GM03348 (cell line): Measurements from ENCODE around the gene CELSR3.

Source experiments
- DNase-seq: peaks from one replicate; pipeline ENCODE4 v3.0.0; 2012; ENCODE audit warnings: low spot score

The CELSR3 gene

GRCh38 chr3:48685603-48686511 lies 23.2 kb upstream of the CELSR3 start, which contains the start of gene NCKIPSD:
Gene NCKIPSD (minus strand): TSS chr3:48685915. CDS start chr3:48685807, 108 bp downstream.
- peak; percentile 98 for DNase-seq

DNA sequence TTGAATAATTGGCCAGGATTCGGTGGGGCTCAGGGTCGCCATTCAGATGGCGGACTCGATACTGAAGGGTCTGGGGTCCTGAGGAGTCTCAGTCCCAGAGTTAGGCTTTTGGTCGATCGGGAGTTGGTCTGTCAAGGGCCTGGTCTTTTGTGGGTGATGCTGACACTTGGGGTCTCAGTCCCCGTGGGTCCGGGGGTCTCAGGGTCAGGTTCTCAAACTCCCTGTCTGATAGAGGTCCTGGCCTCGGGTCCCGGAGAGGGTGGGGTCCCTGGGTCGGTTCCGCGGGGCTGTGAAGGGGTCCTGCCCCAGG lies 22.6 kb upstream of the CELSR3 start:
- no peak for DNase-seq

DNA sequence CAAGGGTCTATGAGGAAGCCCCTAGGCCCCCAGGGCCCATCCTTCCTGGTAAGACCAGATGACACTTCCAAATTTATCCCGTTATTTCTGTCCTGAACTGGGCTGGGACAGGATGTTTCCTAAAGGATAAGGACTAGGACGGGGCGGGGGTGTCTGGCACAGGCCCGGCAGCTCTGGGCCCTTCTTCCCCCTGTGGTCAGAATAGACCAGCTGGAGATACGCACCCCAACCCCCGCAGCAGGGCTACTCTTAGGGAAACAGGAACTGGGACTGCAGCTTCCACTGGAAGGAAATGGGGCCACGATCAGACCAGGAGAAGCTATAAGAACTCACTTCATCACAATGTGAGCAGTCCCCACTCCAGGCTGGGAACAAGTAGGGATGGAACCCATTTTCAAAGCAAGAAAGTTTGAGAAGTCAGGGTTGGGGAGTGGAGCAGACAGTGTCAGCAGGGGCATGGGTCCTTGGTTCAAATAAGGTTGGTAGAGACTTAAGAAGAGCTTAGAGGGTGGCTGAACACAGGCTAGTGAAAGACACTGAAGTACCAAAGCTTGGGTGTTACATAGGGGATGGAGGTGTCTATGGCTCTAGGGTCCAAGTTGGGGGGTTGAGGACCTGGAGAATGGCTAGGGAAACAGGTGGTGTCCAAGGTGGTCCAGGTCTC lies 21.9 kb upstream of the CELSR3 start:
- peak; percentile 42 for DNase-seq

GRCh38 chr3:48684054-48684349 lies 21.3 kb upstream of the CELSR3 start:
- DNase-seq, result no peak

DNA sequence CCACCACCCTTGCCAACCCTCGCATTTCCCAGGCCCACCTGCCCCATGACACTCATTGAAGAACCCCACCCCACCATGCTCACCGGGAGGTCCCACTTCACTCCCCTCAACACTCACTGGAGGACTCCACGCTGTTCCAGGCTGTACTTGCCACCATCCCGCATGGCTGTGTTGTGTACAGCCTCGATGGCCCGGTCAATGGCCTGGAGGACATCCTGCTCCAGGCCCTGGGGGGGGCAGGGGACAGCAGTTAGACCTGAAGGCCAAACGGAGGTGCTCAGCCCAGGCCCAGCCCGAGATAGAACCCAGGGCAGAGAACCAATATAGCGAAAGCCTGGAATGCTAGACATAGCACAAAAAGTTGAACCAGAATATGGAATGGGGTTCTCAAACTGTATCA lies 20.1 kb upstream of the CELSR3 start:
- DNase-seq, result no peak

DNA sequence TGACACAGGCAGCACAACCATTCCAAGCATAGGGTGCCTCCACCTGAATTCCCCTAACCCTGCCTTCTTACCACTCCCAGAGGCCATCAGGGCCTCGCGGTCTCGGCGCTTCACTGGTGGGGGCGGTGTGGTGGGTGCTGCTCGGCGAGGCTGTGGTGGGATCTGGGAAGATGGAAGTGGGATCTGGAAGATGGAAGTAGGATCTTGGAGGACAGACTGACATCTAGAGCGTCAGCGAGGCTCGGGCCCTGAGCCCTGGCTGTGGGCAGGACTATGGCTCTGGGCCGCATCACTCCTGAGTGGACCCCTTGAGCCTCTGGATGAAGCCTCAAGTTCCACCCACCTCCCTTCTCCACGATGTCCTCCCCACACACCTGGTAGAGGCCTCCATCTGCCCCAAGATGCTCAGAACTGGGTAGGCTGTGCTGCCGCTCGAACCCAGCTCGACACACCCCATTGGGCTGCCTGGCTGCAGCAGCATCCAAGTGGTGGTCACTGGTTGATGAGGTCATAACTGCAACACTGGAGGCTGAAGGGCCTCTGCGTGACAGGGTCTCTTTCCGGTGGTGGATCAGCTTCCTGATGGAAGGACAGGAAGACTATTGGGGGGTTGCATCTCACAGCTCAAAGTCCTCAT lies 19.4 kb upstream of the CELSR3 start:
- DNase-seq, result no peak

DNA sequence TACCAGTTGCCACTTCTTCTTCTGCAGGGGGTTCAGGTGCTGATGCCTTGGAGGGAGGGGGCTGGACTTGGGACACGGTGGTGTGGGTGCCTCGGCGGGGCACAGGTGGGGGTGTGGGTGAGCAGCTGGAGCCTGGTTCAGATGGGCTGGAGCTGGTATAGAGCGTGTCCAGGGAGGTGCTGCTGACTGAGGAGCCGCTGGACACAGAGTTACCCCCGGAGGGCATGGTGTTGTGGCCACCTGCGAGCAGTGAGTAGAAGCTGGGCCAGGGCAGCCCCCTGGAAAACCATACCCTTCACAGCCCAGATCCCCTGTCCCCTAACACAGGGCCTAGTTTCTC lies 18.8 kb upstream of the CELSR3 start:
- DNase-seq, result no peak

DNA sequence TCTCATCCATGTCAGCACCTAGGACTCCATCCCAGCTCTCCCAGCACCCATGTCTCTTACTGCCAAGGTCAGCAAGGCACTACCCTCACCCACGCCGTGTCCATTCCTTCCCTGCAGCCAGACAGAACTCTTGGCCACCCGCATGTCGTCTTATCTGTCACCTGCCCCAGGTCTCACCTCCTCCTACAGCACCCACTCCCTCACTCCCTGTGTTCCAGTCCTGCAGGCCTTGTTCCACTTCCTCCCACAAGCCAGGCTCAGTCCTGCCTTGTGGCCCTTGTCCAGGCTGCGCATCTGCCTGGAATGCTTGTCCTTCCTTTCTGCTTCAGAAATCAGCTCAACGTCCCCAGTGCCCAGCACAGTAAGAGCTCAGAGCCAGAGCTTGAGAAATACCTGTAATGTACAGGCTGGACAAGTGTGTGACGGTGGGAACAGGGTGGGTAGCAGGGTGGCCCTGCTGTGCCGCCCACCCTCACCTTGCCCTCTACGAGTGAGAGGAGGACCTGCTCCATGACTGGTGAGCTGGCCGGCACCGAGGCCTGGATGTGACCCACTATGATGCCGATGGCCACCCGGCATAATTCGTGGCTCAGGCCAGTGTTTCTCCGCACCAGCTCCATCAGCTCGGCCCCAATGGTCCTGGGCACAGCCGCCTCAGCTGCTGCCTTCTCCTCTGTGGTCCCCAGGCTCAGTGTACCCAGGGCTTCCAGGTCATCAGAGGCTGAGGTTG lies 18.3 kb upstream of the CELSR3 start:
- no peak for DNase-seq

DNA sequence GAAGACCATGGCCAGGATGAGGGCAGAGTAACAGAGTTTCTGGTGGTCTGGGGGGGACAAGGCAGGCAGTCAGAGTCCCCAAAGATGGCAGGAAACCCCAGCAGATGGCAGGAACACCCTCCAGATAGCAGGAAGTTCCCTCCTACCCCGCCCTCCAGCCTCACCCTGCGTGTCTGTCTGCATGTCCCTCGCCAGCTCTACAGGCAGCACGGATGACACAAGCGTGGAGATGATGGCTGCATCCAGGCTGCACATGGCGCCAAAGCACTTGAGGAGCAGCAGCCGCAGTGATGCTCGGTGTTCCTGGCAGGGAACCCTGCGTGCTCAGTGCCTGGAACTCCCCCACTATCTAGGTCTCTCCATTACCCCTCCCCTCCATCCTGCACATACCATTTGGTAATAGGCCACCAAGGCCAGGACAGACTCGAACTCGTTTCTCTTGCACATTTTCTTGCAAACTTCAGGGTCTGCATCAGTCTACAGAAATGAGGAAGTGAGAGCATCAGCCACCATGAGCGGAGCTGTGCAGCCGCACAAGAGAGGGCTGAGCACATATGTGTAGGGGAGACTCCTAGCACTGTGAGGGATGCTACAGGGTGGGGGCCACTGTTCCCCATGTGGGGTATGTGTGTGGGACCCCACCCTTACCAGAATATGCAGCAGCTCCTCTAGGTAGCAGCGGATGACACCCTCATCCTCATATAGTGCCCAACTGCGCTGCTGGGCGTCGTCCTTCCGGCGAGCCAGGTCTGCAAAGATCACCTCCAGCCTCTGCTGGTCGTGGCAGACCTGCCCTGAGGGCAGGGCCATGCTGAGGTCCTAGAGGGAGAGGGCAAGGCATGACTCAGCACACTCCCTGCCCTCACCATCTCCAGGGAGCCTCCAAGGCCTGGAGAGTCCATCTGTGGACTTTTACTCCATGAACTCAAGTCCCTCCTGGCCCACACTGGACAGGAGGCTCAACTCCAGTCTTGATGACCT lies 17.0 kb upstream of the CELSR3 start:
- no peak for DNase-seq

DNA sequence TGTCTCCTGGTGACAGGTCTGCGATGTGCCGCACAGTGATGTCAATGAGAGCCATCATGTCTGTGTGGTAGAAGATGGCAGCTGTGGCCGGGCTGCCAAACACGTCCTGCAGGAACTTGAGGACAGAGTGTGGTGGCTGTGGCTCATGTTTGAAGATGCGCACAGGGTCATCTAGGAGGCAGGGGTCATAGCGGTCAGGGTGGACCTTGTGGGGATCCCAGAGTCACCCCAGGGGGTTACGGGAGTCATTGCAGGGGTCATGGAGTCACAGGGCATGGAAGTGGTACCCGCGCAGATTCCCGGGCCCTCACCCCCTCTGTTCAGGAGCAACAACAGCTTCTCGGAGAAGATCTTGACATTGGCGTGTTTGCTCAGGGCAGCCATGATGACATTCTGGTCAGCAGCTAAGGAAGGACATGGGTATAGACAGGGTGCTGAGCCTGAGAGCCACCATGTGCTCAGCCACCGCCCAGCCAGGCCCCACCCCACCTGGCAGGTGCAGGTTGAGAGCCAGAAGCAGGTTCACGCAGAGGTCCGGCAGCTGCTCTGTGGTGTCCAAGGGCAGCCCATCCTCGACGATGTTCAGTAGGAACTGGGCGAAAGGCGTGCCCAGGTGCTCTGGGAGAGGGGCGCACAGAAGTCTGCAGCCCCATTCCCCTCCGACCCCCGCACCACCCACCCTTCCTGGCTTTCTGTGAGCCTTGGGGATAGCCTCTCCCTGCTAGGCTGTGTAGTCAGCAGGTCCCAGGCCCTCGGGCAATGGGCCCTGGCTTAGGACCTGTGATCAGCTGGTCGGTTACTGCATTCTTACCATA lies 16.1 kb upstream of the CELSR3 start:
- no peak for DNase-seq

GRCh38 chr3:48678056-48678455 lies 15.4 kb upstream of the CELSR3 start:
- no peak for DNase-seq

GRCh38 chr3:48674505-48674904 lies 11.8 kb upstream of the CELSR3 start:
- no peak for DNase-seq

GRCh38 chr3:48672522-48672921 lies 9.8 kb upstream of the CELSR3 start:
- no peak for DNase-seq

- no peak for DNase-seq
Observed at GRCh38 chr3:48664929-48665328, 2.2 kb upstream of the CELSR3 start.

- no peak for DNase-seq
Observed at GRCh38 chr3:48664313-48664644, 1.6 kb upstream of the CELSR3 start.

GRCh38 chr3:48663489-48664312 lies 1.0 kb upstream of the CELSR3 start:
- DNase-seq, result peak; percentile 99

- DNase-seq, result no peak
Observed at GRCh38 chr3:48662145-48662752, 437 bp downstream of the CELSR3 start.

DNA sequence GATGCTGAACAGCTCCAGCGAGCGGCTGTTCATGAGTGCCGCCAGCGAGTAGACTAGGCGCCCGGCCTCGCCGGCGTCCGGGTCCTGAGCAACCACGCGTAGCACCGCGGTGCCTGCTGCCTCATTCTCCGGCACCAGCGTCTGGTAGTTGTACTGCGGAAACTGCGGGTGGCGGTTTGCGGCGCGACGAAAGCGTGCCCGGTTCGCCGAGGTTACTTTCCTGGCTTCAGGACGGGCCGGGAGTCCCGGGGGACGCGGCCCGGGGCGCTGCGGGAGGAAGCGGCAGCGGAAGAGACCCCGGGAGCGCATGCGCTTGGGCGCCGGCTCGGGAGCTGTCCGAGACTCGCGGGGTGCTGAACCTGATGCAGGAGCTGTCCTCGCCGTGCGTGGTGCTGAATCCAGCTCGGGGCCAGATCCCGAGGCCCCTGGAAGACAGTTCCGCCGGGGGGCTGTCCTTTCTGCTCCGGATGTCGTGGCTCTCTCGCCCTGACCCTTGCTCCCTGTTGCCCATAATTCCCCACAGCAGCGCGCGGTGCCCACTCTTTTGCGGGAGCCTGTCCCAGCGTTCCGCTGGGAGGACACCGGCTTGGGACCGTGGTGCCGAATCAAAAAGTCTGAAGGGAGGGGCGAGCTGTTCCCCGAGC lies 1.1 kb downstream of the CELSR3 start:
- peak; percentile 91 for DNase-seq
